GM19452 (cell line): ENCODE results near the gene RAB11FIP4.

Source experiments
- ATAC-seq: cut with Tn5 transposase; IDR thresholded peaks from one replicate; pipeline ENCODE4 v1.9.1; 2021; ENCODE audit not compliant: unreplicated experiment

Gene RAB11FIP4

GRCh38 chr17:31453896-31454295 lies 62.4 kb downstream of the RAB11FIP4 start:
- ATAC-seq, result no peak

DNA sequence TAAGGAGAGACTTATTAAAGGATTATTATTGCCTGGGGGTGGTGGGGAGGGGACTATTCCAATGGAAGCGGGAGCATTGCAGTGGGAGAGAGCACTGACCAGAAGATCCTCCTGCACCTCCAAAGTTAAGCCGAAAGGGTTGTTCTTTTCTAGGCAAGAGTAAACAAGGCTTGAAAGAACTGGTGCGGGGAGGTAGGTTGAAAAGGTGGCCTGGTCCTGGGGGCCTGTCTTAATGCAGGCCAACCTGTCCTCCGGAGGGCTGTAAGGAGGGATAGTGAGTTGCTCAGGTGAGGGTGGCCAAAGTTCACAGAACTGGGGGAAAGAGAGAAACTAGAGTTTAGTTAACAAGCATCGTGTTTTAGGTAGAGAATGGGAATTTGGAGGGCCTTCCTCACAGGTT lies 65.3 kb downstream of the RAB11FIP4 start:
- ATAC-seq, result no peak

- no peak for ATAC-seq
Observed at GRCh38 chr17:31457391-31458234, 66.1 kb downstream of the RAB11FIP4 start.

DNA sequence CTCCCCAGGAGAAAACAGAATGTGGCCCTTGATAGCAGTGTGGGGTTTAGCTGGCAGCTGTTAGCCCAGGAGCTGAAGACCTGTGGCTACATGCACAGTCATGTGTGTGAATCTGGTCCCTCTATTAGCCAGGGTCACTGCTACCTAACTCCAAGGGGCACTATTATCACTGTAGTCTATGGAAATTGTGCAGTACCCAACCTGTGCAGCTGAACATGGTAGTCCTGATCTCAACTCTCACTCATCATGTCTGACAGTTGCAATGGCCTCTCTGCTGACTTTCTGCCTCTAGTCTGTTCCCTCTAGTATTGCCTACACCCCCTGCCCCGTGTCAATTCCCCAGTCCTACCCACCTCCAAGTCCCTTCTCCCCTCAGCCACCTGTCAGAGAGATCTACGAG lies 67.4 kb downstream of the RAB11FIP4 start:
- ATAC-seq, result no peak

GRCh38 chr17:31459716-31460115 lies 68.2 kb downstream of the RAB11FIP4 start:
- no peak for ATAC-seq

GRCh38 chr17:31460226-31460721 lies 68.8 kb downstream of the RAB11FIP4 start:
- ATAC-seq, result no peak

GRCh38 chr17:31461227-31461810 lies 69.8 kb downstream of the RAB11FIP4 start:
- no peak for ATAC-seq

GRCh38 chr17:31462261-31462660 lies 70.8 kb downstream of the RAB11FIP4 start:
- no peak for ATAC-seq

- ATAC-seq, result no peak
Observed at GRCh38 chr17:31466096-31466760, 74.8 kb downstream of the RAB11FIP4 start.

DNA sequence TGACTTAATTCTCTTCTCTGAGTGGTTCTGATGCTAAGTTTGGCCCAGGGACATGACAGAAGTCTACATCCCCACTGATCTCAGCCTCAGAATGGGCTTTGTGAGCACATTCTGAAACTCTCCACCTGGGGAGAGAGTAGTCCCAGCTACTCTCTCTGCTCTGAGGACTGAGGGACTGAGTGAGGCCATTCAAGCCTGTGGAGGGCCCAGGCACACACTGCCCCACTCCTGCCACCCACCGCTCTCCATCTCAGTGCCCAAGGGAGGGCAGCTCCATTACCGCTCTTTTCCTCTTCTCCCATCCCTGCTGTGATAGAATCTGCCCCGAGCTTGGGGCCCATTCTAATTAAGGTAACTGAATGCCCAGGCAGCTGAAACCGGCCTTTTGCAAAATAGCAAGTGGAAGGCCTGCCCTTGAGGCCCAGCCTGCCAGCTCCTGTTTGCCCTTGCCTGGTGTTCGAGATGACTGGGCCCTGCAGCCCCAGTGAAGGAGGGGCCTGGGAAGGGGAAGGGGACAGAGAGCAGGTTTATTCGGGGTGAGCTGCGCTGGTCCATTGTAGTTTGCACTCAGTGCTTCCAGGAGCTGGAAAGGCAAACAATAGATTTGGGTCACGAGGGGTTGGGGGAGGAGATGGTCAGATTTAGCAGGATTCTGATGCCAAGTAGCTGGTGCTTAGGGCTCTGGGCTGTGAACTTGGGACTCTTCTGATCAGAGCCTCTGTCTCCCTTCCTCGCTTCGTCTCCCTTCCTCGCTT lies 76.2 kb downstream of the RAB11FIP4 start:
- no peak for ATAC-seq

- ATAC-seq, result no peak
Observed at GRCh38 chr17:31469959-31470358, 78.5 kb downstream of the RAB11FIP4 start.

GRCh38 chr17:31470592-31470991 lies 79.1 kb downstream of the RAB11FIP4 start:
- ATAC-seq, result no peak

DNA sequence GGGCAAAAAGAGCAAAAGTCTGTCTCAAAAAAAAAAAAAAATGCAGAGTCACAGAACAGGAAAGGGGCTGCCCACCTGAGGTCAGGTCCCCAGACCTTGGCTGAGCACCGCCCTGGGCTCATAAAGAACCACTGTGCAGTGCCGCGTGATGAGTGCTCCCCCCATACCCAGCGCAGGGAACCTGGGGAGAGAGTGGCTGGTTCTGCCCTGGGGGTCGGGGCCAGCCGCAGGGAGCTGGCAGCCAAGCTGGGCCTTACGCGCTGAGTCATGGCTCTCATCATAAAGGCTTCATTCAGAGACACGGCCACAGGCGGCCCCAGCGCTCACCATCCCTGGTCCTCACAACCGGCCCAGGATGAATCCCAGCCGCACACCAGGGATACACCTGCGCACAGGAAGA lies 80.7 kb downstream of the RAB11FIP4 start:
- no peak for ATAC-seq

DNA sequence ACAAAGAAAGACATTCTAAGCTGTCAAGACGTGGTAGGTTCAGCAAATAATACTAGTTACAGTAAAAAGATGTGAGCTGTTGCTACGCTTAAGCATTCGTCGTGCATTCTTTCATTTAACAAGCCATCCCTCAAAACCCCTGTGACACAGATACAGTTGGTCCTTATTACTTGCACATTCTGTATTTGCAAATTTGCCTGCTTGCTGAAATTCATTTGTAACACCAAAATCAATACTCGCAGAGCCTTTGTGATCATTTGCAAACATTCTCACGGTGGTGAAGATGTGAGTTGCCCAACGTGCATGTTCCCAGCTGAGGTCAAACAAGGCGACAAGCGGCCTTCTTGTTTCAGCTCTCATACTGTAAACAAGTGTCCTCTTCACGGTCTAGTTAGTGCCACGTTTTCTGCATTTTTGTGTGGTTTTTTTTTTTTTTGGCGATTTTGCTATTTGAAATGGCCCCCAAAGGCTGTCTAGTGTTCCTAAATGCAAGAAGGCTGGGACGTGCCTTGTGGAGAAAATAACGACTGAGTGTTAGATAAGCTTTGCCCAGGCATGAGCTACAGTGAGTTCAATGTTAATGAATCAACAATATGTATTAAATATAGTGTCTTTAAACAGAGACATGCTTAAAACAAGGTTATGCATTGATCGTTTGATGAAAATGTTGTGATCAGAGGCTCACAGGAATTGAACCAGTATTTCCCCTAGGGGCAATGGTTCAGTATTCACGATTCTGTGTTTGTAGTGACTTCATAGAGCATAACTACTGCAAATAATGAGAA lies 84.1 kb downstream of the RAB11FIP4 start:
- ATAC-seq, result no peak

DNA sequence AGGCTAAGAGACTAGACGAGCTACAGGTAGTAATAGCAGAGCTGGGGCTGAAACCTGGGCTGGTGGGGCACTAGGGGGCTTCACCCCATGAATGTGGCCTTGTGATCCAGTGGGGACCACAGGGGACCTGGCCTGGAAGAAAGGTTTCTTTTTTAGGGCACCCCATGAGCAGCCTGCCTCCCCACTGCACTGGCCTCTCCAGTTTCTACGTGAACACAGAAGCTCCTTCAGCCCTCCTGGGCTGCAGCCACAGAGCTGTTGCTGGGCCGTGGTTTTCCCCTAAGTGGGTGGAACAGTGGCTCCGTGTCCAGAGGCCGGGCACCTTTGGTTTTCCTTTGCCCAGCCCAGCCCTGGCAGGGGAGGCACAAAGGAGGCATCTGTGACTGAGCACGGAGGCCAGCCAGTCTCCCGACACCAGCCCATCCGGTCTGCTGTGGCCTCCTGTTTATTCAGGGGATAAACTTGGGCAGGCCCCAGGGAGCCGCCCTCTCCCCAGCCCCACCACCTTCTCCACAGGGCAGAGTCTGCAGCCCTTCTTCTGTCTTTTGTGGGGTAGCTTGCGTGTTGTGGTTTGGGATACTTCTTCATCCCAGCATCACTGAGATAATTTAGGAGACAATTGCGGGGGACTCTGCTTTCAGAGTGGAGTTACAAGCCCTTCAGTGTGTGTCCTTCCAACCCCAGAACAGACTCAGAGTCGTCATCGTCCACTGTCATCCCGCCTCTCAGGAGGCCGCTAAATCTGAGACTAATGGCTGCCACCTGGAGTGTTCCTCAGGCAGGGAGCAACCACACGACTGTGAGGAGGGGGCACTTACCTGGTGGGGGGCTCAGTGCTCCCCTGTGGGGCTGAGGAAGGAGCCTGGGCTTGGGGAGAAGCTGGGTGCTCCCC lies 85.3 kb downstream of the RAB11FIP4 start:
- no peak for ATAC-seq

DNA sequence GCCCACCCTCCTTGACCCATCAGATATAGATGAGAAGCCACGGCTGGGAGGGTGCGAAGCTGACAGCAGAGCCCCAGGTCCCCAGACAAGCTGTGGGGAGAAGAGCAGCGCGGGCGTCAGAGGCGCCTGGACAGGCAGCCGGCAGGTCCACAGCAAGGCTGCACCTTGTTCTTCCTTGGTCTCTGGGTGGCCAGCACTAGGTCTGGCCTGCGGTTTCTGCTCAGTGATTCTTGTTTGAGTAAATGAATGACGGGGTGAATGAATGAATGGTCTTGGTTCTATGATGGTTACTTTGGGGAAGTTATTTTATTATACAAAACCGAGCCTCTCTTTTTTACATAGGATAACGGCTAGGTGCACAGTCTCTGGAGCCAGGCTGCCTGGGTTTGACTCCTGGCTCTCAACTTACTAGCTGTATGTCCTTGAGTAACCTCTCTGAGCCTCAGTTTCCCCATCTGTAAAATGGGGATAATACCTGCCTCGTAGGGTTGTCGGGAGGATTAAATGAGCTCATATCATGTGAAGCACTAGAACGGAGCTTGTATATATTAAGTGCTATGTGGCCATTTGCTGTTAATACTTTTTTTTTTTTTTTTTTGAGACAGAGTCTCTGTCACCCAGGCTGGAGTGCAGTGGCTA lies 86.1 kb downstream of the RAB11FIP4 start:
- ATAC-seq, result no peak

GRCh38 chr17:31479062-31479408 lies 87.6 kb downstream of the RAB11FIP4 start:
- no peak for ATAC-seq

DNA sequence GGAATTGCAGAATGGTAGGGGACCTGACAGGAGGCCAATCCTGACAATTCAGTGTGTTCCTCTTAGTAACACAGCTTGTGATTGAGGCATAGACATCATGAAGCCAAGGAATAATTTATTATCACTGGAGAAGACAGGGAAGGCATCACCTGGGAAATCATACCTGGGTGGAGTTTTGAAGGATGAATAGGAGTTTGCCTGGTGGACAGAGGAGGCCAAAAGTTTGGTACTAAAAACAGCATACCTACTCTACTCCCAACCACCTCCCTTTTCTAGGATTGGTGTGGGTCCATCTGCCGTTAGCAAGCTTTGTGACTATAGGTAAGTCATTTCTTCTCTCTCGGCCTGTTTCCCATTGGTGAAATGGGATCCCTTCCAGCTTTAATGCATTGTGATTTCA lies 88.0 kb downstream of the RAB11FIP4 start:
- ATAC-seq, result no peak

DNA sequence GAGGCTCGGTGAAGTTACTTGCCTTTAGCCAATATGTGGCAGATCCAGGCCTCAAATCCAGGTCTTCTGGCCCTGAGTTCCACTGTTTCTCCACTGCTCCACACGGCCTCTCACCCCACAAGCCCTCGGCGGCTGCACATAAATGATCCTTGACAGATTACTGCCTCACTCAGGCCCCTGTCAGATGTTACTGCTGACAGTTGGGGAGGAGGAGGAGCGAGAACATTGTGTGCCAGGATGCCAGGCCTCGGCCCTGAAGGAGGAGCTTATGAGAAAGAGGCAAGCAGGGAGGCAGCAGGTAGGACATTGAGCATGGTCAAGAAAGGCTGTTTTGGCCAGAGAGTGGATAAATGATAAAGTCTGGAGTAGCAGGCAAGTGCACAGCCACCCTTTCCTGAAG lies 88.6 kb downstream of the RAB11FIP4 start:
- ATAC-seq, result no peak
